ENCODE data around the gene SORCS1.

DNA sequence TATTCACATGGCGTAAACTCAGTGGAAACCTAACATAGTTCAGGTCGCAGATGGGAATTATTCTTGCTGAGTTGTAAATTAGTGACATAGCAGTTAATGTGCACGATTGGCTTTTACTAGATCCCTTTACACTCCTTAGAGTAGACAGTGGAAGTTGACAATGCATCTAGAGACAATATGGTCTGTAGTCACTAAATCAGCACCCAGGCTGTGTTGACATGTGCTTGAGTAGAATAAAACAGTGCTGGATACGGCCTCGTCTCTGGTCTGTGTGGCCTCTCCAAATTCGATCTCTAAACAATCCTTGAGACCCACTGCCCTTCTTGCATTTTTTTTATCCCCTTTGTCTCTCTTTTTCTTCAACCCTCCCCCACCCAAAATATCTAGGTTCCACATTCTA, 615.7 kb downstream of the SORCS1 start:
- TF ChIP-seq FOXM1 (IDR thresholded peaks at IDR 0.05; ENCODE audit: borderline replicate concordance) (no peak), TARDBP (IDR thresholded peaks at IDR 0.05) (no peak), ARNT (IDR thresholded peaks at IDR 0.05) (no peak)

Measured in HEK293T (cell line).